ENCODE measurements around the gene SNX20.

SNX20 gene, protein sequence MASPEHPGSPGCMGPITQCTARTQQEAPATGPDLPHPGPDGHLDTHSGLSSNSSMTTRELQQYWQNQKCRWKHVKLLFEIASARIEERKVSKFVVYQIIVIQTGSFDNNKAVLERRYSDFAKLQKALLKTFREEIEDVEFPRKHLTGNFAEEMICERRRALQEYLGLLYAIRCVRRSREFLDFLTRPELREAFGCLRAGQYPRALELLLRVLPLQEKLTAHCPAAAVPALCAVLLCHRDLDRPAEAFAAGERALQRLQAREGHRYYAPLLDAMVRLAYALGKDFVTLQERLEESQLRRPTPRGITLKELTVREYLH

GRCh38 chr16:50681021-50681885 is at the start of gene SNX20:
Gene SNX20, minus strand, starts transcription at chr16:50681312. Its CDS starts 3,786 bp downstream, at chr16:50677526.
- no peak for DNase-seq

GRCh38 chr16:50724306-50724705 is 43.2 kb upstream of the SNX20 start:
- DNase-seq: no peak

DNA sequence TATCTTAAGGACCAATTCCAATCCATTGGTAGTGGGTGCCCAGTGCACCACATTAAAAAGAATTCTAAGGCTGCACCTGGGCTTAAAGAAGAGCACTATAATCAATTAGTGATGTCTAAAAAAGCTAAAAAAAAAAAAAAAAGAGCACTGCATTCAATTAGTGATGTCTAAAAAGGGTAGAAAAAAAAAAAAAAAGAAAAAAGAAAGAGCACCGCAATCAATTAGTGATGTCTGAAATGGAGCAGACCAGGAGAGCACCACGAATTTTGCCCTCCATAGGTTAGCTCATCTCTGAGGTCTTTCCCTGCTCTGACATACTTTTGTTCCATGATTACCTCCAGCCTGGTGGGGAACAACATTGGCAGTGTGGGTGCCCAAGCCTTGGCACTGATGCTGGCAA is 41.8 kb upstream of the SNX20 start:
- DNase-seq: no peak

GRCh38 chr16:50722405-50722737 is 41.3 kb upstream of the SNX20 start:
- DNase-seq: no peak

DNA sequence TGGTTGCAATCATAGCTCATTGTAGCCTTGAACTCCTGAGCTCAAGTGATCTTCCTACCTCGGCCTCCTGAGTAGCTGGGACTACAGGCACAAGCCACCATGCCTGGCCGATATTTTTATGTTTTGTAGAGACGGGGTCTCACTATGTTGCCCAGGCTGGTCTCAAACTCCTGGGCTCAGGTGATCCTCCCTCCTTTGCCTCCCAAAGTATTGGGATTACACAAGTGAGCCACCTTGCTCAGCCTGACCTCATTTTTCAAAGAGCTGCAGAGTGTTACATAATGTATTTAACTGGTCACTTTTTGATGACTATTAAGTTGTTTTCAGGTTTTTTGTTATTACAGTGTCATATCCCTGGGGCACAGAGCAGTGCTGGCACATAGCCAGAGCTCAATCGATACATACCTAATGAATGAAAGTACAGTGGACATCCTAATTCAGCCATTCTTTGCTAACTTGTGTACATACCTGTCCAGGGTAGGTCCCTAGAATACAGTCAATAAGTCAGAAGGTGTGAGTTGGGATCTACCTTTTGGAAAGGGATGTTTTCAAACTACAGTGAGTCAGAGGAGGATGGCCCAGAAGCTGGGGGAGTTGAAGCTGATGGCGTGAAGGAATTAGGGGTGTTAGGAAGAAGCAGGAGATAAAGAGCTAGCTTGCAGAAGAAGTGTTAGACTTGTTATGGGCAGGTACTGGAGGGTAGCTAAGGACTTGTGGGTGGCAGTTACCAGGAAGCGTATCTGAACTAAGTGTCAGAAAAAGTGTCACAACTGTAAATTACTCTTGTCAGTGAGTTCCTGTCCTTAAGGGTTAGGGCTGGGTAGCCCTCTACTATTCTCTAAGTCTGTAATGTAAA is 40.7 kb upstream of the SNX20 start:
- no peak for DNase-seq

DNA sequence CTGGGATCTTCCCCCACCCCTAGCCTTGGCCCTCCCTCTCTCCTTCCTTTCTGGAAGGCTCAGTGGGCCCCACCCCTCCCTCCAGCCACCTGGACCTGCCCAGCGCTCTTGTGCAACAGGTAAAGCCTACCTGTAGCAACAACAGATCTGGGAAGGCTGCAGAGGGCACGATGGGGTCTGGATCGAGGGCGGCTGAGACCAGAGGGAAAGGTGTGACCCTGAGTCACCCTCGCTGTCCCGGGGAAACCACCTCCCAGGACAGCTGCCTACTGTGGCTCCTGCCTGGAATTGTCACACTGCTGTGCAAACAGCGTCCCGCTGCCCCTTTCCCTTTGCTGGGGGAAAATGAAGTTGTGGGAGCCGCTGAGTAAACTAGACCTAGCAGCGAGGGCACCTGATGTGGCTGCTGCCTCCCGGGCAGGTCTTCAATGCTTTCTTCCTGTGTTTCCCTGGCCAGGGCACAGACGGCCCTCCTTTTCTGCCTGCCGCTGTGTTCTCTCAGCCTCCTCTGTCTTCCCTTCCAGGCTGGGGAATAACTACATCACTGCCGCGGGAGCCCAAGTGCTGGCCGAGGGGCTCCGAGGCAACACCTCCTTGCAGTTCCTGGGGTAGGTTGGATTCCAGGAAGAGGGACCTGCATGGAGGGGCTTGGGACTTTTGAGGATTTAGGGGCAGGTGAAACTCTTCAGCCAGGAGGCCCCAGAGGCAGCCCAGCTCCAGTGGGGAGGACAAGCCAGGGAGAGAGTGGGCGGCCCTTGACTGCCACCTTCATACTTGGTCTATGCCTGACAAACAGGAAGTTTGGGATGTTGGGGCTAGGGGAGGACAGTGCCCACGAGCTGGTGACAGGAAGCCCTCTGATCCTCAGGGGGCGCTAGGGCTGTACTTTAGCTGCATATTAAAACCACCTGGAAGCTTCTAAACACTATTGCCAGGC is 38.6 kb upstream of the SNX20 start:
- no peak for DNase-seq

GRCh38 chr16:50718761-50719400 is 37.8 kb upstream of the SNX20 start:
- no peak for DNase-seq

- DNase-seq: no peak
Observed at GRCh38 chr16:50718061-50718760, 37.1 kb upstream of the SNX20 start.

DNA sequence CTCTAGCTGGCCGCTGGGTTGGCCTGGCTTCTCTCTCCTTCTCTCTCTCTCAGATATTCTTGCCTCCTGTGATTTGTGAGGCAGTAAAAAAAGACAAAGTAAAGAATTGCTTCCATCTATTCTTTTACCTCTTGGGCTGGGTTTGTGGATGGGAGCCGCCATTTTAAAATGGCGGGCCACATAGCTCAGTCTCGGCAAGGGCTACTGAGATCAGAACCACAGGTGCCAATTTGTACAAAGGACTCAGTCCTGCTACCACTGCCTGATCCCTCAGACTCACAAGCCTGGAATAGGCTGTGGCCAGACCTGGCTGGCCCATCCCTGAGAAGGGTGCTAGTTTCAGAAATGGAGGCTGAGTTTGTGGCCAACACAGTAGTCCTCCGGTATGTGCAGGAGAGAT is 36.4 kb upstream of the SNX20 start:
- DNase-seq: no peak

- DNase-seq: no peak
Observed at GRCh38 chr16:50717091-50717490, 36.0 kb upstream of the SNX20 start.

DNA sequence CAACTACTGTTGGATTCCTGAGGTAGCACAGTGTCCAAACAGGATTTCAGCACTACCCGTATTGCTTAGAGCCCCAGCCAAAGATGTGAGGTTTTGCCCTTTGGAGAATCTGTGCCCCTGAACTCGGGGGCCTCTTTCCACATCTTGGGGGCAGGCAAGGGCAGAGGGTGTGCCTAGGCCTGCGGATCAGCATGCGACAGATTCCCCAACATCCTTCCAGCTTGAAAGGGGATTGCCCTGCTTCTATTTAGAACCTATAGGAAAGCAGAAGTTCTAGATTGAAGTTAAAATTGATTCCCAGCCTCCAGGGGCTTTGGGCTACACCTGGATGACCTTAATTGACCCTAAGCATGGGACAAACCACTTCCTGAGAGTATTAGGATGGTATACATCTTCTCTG is 31.8 kb upstream of the SNX20 start:
- DNase-seq: no peak

DNA sequence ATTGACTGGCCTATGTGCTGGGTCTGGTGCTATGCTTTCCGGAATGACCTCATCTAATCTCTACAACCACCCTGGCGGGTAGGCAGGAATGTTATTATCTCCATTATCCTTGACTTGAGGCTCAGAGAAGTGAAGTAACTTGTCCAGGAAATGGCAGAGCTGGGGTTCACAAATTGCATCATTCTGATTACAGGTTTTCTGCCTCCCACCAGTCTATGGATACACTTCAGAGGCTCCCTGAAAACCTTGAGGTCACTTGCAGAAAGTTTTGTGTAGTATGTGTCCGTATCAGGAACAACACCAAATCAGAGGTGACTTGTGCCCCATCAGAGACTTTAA is 31.4 kb upstream of the SNX20 start:
- no peak for DNase-seq

GRCh38 chr16:50711862-50712559 is 30.9 kb upstream of the SNX20 start:
- DNase-seq: no peak

- DNase-seq: no peak
Observed at GRCh38 chr16:50711040-50711439, 29.9 kb upstream of the SNX20 start.

GRCh38 chr16:50709980-50710379 is 28.9 kb upstream of the SNX20 start:
- DNase-seq: no peak

GRCh38 chr16:50709061-50709684 is 28.1 kb upstream of the SNX20 start:
- no peak for DNase-seq

DNA sequence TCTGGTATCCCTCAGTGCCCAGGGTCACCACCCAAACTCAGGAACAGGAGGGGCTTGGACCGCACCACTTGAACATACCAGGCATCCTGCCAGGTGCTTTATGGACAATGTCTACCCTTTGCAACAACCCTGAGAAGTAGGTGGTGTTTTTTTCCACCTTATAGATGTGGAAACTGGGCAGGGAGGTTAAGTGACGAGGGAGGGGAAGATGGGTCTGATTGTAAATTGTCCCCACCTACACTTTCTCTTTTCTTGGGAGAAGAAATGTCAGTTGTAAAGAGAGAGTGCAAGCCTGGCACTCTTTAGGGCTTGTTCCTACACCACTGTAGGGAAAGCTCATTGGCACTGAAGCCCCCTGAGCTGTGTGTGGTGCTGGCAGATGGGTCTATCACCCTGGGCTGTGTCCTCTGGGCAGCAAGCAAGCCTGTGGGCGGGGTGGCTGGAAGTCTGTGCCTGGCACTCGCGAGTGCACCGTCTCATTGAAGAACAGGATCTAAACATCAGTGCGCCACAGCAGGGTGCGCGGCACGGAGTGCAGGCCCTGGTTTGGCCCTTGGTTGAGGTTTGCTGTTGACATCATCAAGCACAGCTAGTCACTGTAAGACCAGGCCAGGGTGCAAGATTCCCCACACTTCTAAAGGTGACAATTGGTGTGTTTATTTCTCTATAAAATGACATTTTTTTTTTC is 27.4 kb upstream of the SNX20 start:
- no peak for DNase-seq

DNA sequence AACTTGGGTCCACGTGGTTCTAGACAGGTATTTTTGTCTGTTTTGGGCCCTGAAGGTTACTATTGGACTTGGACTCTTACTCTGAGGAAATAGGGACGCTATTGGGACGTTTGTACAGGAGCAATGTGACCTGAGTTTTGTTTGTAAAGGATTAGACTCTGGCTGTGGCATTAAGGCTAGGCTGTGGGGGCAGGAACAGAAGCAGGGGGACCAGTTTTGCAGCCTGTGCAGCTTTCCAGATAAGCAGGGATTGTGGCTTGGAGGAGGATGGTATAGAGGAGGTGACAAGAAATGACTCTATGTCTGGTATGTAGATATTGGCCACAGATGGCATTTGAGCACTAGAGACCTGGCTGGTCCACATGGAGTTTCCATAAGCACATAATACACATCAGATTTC is 25.1 kb upstream of the SNX20 start:
- no peak for DNase-seq

- no peak for DNase-seq
Observed at GRCh38 chr16:50705436-50706110, 24.5 kb upstream of the SNX20 start.

All from NCI-H1930 (cell line).